ENCODE data around the gene WAC. TPM values are rescaled to one million over a fixed set of nuclear protein-coding genes. Genes with fewer than 3 reads are reported as not detected.
"Not testable (repeated sequence)": the region's sequence is repeated elsewhere in the genome, so short reads cannot be mapped to it uniquely, and the experiment has no call there.

The WAC gene
- 125 and 130 TPM in 2 replicates for total RNA-seq

GRCh38 chr10:28532337-28533185, at the start of gene WAC:
Gene WAC, plus strand, starts transcription at chr10:28533118. Its CDS starts 462 bp downstream, at chr10:28533580.
- Mint-ChIP-seq H3K9me3 (no peaks in the 10 kb centered on the region), H3K36me3 (ENCODE audit: low read depth) (peaks cover 62% of the 10 kb centered on the region), H3K4me3 (peak within 1 kb of the TSS; percentile 98), H3K27ac (peak within 1 kb of the TSS; percentile 100), H3K4me1 (peaks cover 45% of the 10 kb centered on the region), H3K27me3 (peaks cover 1% of the 10 kb centered on the region)
- intact Hi-C loops (cut with micrococcal nuclease): loop anchor here (1.0 to 5.0 kb wide), 11 partner anchors 35 to 1835 kb away; partner anchors contain the start of genes ACBD5, BAMBI, MPP7 and PDSS1
- peak; percentile 99 for DNase-seq

GRCh38 chr10:28489206-28489605, 43.7 kb upstream of the WAC start:
- peaks cover 4% of the 10 kb centered on the region for H3K4me1 Mint-ChIP-seq
- H3K9me3 Mint-ChIP-seq: peaks cover 4% of the 10 kb centered on the region
- DNase-seq: no peak
- H3K27ac Mint-ChIP-seq: no peak overlapping the region
- intact Hi-C loops (cut with micrococcal nuclease): no loop called here
- H3K4me3 Mint-ChIP-seq: no peak overlapping the region
- peaks cover 11% of the 10 kb centered on the region for H3K27me3 Mint-ChIP-seq
- no peaks in the 10 kb centered on the region for H3K36me3 Mint-ChIP-seq (ENCODE audit: low read depth)

GRCh38 chr10:28490256-28490865, 42.6 kb upstream of the WAC start:
- intact Hi-C loops (cut with micrococcal nuclease); H3K9me3 Mint-ChIP-seq; H3K4me1 Mint-ChIP-seq; DNase-seq; H3K27ac Mint-ChIP-seq; H3K36me3 Mint-ChIP-seq (ENCODE audit: low read depth); H3K4me3 Mint-ChIP-seq: not testable (repeated sequence)
- H3K27me3 Mint-ChIP-seq: peaks cover 10% of the 10 kb centered on the region

- H3K27me3 Mint-ChIP-seq: peaks cover 13% of the 10 kb centered on the region
- no peak overlapping the region for H3K4me3 Mint-ChIP-seq
- H3K9me3 Mint-ChIP-seq: peaks cover 4% of the 10 kb centered on the region
- no peaks in the 10 kb centered on the region for H3K4me1 Mint-ChIP-seq
- no peaks in the 10 kb centered on the region for H3K36me3 Mint-ChIP-seq (ENCODE audit: low read depth)
- H3K27ac Mint-ChIP-seq: no peak overlapping the region
- DNase-seq: no peak
- intact Hi-C loops (cut with micrococcal nuclease): no loop called here
Measured at GRCh38 chr10:28492116-28492920, 40.6 kb upstream of the WAC start.

- DNase-seq: no peak
- H3K4me3 Mint-ChIP-seq: no peak overlapping the region
- intact Hi-C loops (cut with micrococcal nuclease): no loop called here
- peaks cover 18% of the 10 kb centered on the region for H3K27me3 Mint-ChIP-seq
- H3K4me1 Mint-ChIP-seq: no peaks in the 10 kb centered on the region
- H3K9me3 Mint-ChIP-seq: no peaks in the 10 kb centered on the region
- no peaks in the 10 kb centered on the region for H3K36me3 Mint-ChIP-seq (ENCODE audit: low read depth)
- no peak overlapping the region for H3K27ac Mint-ChIP-seq
Measured at GRCh38 chr10:28494420-28494819, 38.5 kb upstream of the WAC start.

- Mint-ChIP-seq H3K27me3 (peaks cover 18% of the 10 kb centered on the region), H3K36me3 (ENCODE audit: low read depth) (no peaks in the 10 kb centered on the region), H3K4me1 (no peaks in the 10 kb centered on the region), H3K4me3 (no peak overlapping the region), H3K27ac (no peak overlapping the region), H3K9me3 (no peaks in the 10 kb centered on the region)
- no peak for DNase-seq
- intact Hi-C loops (cut with micrococcal nuclease): no loop called here
Measured at GRCh38 chr10:28495084-28495483, 37.8 kb upstream of the WAC start.

GRCh38 chr10:28496017-28496416, 36.9 kb upstream of the WAC start:
- intact Hi-C loops (cut with micrococcal nuclease): no loop called here
- H3K27me3 Mint-ChIP-seq: peaks cover 14% of the 10 kb centered on the region

GRCh38 chr10:28496481-28496961, 36.4 kb upstream of the WAC start:
- H3K36me3 Mint-ChIP-seq (ENCODE audit: low read depth): no peaks in the 10 kb centered on the region
- H3K4me1 Mint-ChIP-seq: no peaks in the 10 kb centered on the region
- intact Hi-C loops (cut with micrococcal nuclease): no loop called here
- no peaks in the 10 kb centered on the region for H3K9me3 Mint-ChIP-seq
- DNase-seq: no peak
- H3K4me3 Mint-ChIP-seq: no peak overlapping the region
- H3K27ac Mint-ChIP-seq: no peak overlapping the region
- peaks cover 12% of the 10 kb centered on the region for H3K27me3 Mint-ChIP-seq

More at GRCh38 chr10:28496017-28496416, 36.9 kb upstream of the WAC start:
- Mint-ChIP-seq H3K27ac (no peak overlapping the region), H3K36me3 (ENCODE audit: low read depth) (no peaks in the 10 kb centered on the region), H3K9me3 (no peaks in the 10 kb centered on the region), H3K4me1 (no peaks in the 10 kb centered on the region), H3K4me3 (no peak overlapping the region)
- DNase-seq: no peak

GRCh38 chr10:28497313-28498126, 35.4 kb upstream of the WAC start:
- Mint-ChIP-seq H3K9me3 (no peaks in the 10 kb centered on the region), H3K36me3 (ENCODE audit: low read depth) (no peaks in the 10 kb centered on the region), H3K4me1 (no peaks in the 10 kb centered on the region), H3K27me3 (peaks cover 10% of the 10 kb centered on the region), H3K27ac (no peak overlapping the region), H3K4me3 (no peak overlapping the region)
- no peak for DNase-seq
- intact Hi-C loops (cut with micrococcal nuclease): no loop called here

GRCh38 chr10:28500203-28500602, 32.7 kb upstream of the WAC start:
- H3K27ac Mint-ChIP-seq; H3K27me3 Mint-ChIP-seq; H3K4me1 Mint-ChIP-seq; DNase-seq; H3K9me3 Mint-ChIP-seq; H3K4me3 Mint-ChIP-seq; intact Hi-C loops (cut with micrococcal nuclease); H3K36me3 Mint-ChIP-seq (ENCODE audit: low read depth): not testable (repeated sequence)

- Mint-ChIP-seq H3K27ac (no peak overlapping the region), H3K9me3 (no peaks in the 10 kb centered on the region), H3K4me3 (no peak overlapping the region), H3K4me1 (no peaks in the 10 kb centered on the region), H3K27me3 (peaks cover 6% of the 10 kb centered on the region), H3K36me3 (ENCODE audit: low read depth) (no peaks in the 10 kb centered on the region)
- DNase-seq: no peak
- intact Hi-C loops (cut with micrococcal nuclease): no loop called here
Measured at GRCh38 chr10:28503114-28503513, 29.8 kb upstream of the WAC start.

- no peak overlapping the region for H3K27ac Mint-ChIP-seq
Measured at GRCh38 chr10:28505359-28505959, 27.5 kb upstream of the WAC start.

More at GRCh38 chr10:28505359-28505959, 27.5 kb upstream of the WAC start:
- DNase-seq: no peak
- intact Hi-C loops (cut with micrococcal nuclease): no loop called here
- Mint-ChIP-seq H3K27me3 (peaks cover 3% of the 10 kb centered on the region), H3K9me3 (no peaks in the 10 kb centered on the region), H3K36me3 (ENCODE audit: low read depth) (no peaks in the 10 kb centered on the region), H3K4me3 (no peak overlapping the region), H3K4me1 (no peaks in the 10 kb centered on the region)
